Upper lobe of left lung (tissue), 4 donors: ENCODE data around the gene AHRR.

Experiments used
- CTCF ChIP-seq, 6 experiments: fragments of 450-650 bp in 4 of 6; fragments of 200-600 bp in 2 of 6; sonication (generic) in 2 of 6; IDR thresholded peaks; one replicate each; pipeline ENCODE4 v1.5.1; 2016 to 2019; ENCODE audit warnings: antibody characterized with exemption in 6 of 6
- EP300 ChIP-seq, 4 donors: sonication (generic); formaldehyde crosslinking; IDR thresholded peaks; one replicate each; pipeline ENCODE4 v1.5.1; 2017; ENCODE audit warnings: antibody characterized with exemption in 4 of 4, control low read depth in 2 of 4
- POLR2A ChIP-seq, 4 donors: fragments of 450-650 bp; IDR thresholded peaks; one replicate each; pipeline ENCODE4 v1.5.1; 2016 to 2017; ENCODE audit warnings: antibody characterized with exemption in 4 of 4, mild to moderate bottlenecking in 2 of 4
- POLR2AphosphoS5 ChIP-seq, 2 donors: sonication (generic); formaldehyde crosslinking; IDR thresholded peaks; one replicate each; pipeline ENCODE4 v1.5.1; 2017; ENCODE audit warnings: antibody characterized with exemption in 2 of 2

- TF ChIP-seq CTCF (IDR thresholded peaks at IDR 0.05) = no peak
- no peak for TF ChIP-seq POLR2A (IDR thresholded peaks at IDR 0.05)
- no peak for TF ChIP-seq EP300 (IDR thresholded peaks at IDR 0.05)
- no peak for TF ChIP-seq POLR2AphosphoS5 (IDR thresholded peaks at IDR 0.05)
These were observed 40.7 kb downstream of the AHRR start for GRCh38 chr5:362189-362588.
